ENCODE results near the gene CDH23. TPM values are rescaled to one million over a fixed set of nuclear protein-coding genes. Genes with fewer than 3 reads are reported as not detected.

The CDH23 gene
- total and polyA plus RNA-seq, 9 of the 15 experiments (the other 6 are each of a cell fraction or from before 2014, with no cell fraction given): 0.18 to 1.2 (median 0.47) TPM

- no peak overlapping the region for H3K27ac ChIP-seq (ENCODE audit: extremely low read depth, low read depth, low read length)
- POLR2A ChIA-PET: interaction anchor here (0.8 to 4.4 kb wide), 2 partner anchors 13 to 38 kb away, joined by 3 to 18 read pairs; no protein-coding TSS in a partner anchor
- FAIRE-seq: no peak
- no peak overlapping the region for H3K4me2 ChIP-seq (ENCODE audit: insufficient read depth, low read length)
- CTCF ChIA-PET (ENCODE audit: low intra/inter-chr PET ratio): no interaction called here
- no peaks in the 10 kb centered on the region for H3K9me1 ChIP-seq (ENCODE audit: control insufficient read depth, insufficient read depth, low read length)
- H3K4me1 ChIP-seq (replicated peaks in 1 of 2; ENCODE audit: control insufficient read depth in 2 of 2, insufficient read depth in 2 of 2, low read length in 2 of 2): peaks cover 10 to 11% of the 10 kb centered on the region in 2 experiments
- H3K9me3 ChIP-seq (replicated peaks; ENCODE audit: control insufficient read depth, insufficient read depth, low read depth, low read length): no peaks in the 10 kb centered on the region
- H2AFZ ChIP-seq (ENCODE audit: low read depth, low read length): no peak overlapping the region
- in situ Hi-C loops (cut with MboI): no loop called here
- intact Hi-C loops (cut with micrococcal nuclease): no loop called here
- no TSS peak for BruUV-seq (replicated peaks)
- H3K79me2 ChIP-seq (ENCODE audit: control insufficient read depth, insufficient read depth, low read length): no peaks in the 10 kb centered on the region
- no peaks in the 10 kb centered on the region for H4K20me1 ChIP-seq (replicated peaks; ENCODE audit: control insufficient read depth, insufficient read depth, low read length)
- no peak overlapping the region for H3K4me3 ChIP-seq
- H3K36me3 ChIP-seq (ENCODE audit: control insufficient read depth, insufficient read depth, low read length): peaks cover 6% of the 10 kb centered on the region; the same call in 1 of the 3 replicates
- no peak overlapping the region for H3K9ac ChIP-seq (ENCODE audit: insufficient read depth in 1 of 2, low read depth in 2 of 2, low read length in 2 of 2)
- ATAC-seq: no peak
- H3K27me3 ChIP-seq (ENCODE audit: control insufficient read depth in 2 of 2, insufficient read depth in 2 of 2, low read length in 2 of 2): no peaks in the 10 kb centered on the region
- no peak for DNase-seq (ENCODE audit: extremely low read depth in 1 of 4, low spot score in 3 of 4)
- WGBS (ENCODE audit: insufficient coverage, low coverage, missing lambda C conversion rate): 51% methylated on average over 9 of the region's 9 CpGs
- TF ChIP-seq TCF3 (CRISPR knock-in tag; IDR thresholded peaks at IDR 0.05) (no peak), RBM17 (IDR thresholded peaks at IDR 0.05; ENCODE audit: borderline replicate concordance, low read depth, low read length) (no peak), HOXB6 (CRISPR knock-in tag; IDR thresholded peaks at IDR 0.05; ENCODE audit: borderline replicate concordance) (no peak), CHCHD3 (CRISPR knock-in tag; IDR thresholded peaks at IDR 0.05) (no peak), HMG20B (CRISPR knock-in tag; IDR thresholded peaks at IDR 0.05) (no peak), GABPB1 (CRISPR knock-in tag; IDR thresholded peaks at IDR 0.05) (no peak), CCNT2 (IDR thresholded peaks at IDR 0.05; ENCODE audit: borderline replicate concordance, extremely low read depth, insufficient read length, low read depth, low read length) (no peak), E4F1 (CRISPR knock-in tag; IDR thresholded peaks at IDR 0.05; ENCODE audit: borderline replicate concordance) (no peak), CREB5 (CRISPR knock-in tag; IDR thresholded peaks at IDR 0.05) (no peak), NFATC3 (IDR thresholded peaks at IDR 0.05) (no peak), ILF3 (IDR thresholded peaks at IDR 0.05; ENCODE audit: borderline replicate concordance) (no peak), ZNF778 (CRISPR knock-in tag; IDR thresholded peaks at IDR 0.05) (no peak), NR2C1 (IDR thresholded peaks at IDR 0.05) (no peak), NR2C1 (tag; IDR thresholded peaks at IDR 0.05) (no peak), ZBTB7A (IDR thresholded peaks at IDR 0.05; ENCODE audit: borderline replicate concordance, control insufficient read depth, low read depth, low read length) (no peak), ZNF280A (IDR thresholded peaks at IDR 0.05; ENCODE audit: low read depth, partially characterized antibody) (no peak), ARID2 (IDR thresholded peaks at IDR 0.05) (no peak), ID3 (CRISPR knock-in tag; IDR thresholded peaks at IDR 0.05) (no peak), ID3 (tag; IDR thresholded peaks at IDR 0.05) (no peak)
These were observed 43.1 kb upstream of the CDH23 start for GRCh38 chr10:71353639-71354038.
